H7 (cell line): Measurements from ENCODE around the gene KRTAP4-9. TPM values are rescaled to one million over a fixed set of nuclear protein-coding genes. Genes with fewer than 3 reads are reported as not detected.
"Not testable (repeated sequence)": the region's sequence is repeated elsewhere in the genome, so short reads cannot be mapped to it uniquely, and the experiment has no call there.

Experiments used
- DNase-seq: peaks from one replicate; pipeline ENCODE4 v3.0.0; 2012
- H3K27me3 ChIP-seq: 2 replicates; pipeline ENCODE4 v1.6.0; 2011; ENCODE audit warnings: mild to moderate bottlenecking, low read length; ENCODE audit not compliant: control insufficient read depth, insufficient read depth
- H3K36me3 ChIP-seq: replicated peaks from 2 replicates; pipeline ENCODE4 v1.5.1; 2011; ENCODE audit warnings: low read length; ENCODE audit not compliant: control insufficient read depth, insufficient read depth
- H3K4me3 ChIP-seq: 2 replicates; pipeline ENCODE4 v1.5.1; 2011; ENCODE audit warnings: low read depth, mild to moderate bottlenecking, control low read depth, low read length, moderate library complexity; ENCODE audit not compliant: insufficient read depth
- total RNA-seq: library from RNA; depleted of rRNA; stranded (reverse); fragments of >200 nt; shearing (Covaris generic); gene quantifications from 2 replicates; pipeline ENCODE4 v1.2.3, GENCODE V29; 2014

KRTAP4-9 gene
- total RNA-seq, 1 experiment from 2014 or later, result not detected

DNA sequence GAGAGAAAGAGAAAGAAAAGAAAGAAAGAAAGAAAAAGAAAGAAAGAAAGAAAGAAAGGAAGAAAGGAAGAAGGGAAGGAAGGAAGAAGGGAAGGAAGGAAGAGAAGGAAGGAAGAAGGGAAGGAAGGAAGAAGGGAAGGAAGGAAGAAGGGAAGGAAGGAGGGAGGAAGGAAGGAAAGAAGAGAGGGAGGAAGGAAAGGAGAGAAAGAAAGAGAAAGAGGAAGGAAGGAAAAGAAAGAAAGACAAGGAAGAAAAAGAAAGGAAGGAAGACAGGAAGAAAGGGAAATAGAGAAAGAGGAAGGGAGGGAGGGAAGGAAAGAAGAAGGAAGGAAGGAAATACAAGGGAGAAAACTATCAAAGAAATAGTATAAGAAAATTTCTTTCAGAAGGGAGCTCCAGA lies 28.4 kb upstream of the KRTAP4-9 start:
- no peak for DNase-seq
- no peaks in the 10 kb centered on the region for H3K27me3 ChIP-seq
- H3K4me3 ChIP-seq, result no peak overlapping the region
- no peaks in the 10 kb centered on the region for H3K36me3 ChIP-seq

GRCh38 chr17:41082626-41083025 lies 22.6 kb upstream of the KRTAP4-9 start:
- H3K36me3 ChIP-seq, result no peaks in the 10 kb centered on the region
- H3K27me3 ChIP-seq, result no peaks in the 10 kb centered on the region
- no peak for DNase-seq
- no peak overlapping the region for H3K4me3 ChIP-seq

GRCh38 chr17:41083427-41083826 lies 21.8 kb upstream of the KRTAP4-9 start:
- not testable (repeated sequence) for H3K27me3 ChIP-seq, H3K4me3 ChIP-seq, DNase-seq, H3K36me3 ChIP-seq

DNA sequence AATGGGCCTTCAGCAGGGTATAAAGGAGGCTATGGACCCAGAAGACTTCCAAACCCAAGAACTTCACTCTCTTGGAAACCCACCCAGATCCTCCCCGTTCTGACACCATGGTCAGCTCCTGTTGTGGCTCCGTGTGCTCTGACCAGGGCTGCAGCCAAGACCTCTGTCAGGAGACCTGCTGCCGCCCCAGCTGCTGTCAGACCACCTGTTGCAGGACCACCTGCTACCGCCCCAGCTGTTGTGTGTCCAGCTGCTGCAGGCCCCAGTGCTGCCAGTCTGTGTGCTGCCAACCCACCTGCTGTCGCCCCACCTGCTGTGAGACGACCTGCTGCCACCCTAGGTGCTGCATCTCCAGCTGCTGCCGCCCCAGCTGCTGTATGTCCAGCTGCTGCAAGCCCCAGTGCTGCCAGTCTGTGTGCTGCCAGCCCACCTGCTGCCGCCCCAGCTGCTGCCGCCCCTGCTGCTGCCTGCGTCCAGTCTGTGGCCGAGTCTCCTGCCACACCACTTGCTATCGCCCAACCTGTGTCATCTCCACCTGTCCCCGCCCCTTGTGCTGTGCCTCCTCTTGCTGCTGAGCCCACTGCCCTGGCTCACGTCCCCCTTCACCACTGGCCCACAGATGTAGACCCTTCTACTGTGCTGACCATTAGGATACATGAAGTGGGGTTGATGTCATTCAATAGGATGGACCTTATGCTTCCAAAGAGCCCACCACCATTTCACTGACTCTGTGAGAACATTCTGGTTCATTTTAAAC lies 20.9 kb upstream of the KRTAP4-9 start, which contains the start of gene KRTAP4-7:
Gene KRTAP4-7, plus strand, starts transcription at position 51 of the 757 bp plus-strand sequence. Its CDS starts 57 bp downstream, at position 108.
- not testable (repeated sequence) for H3K4me3 ChIP-seq, H3K27me3 ChIP-seq, DNase-seq, H3K36me3 ChIP-seq

DNA sequence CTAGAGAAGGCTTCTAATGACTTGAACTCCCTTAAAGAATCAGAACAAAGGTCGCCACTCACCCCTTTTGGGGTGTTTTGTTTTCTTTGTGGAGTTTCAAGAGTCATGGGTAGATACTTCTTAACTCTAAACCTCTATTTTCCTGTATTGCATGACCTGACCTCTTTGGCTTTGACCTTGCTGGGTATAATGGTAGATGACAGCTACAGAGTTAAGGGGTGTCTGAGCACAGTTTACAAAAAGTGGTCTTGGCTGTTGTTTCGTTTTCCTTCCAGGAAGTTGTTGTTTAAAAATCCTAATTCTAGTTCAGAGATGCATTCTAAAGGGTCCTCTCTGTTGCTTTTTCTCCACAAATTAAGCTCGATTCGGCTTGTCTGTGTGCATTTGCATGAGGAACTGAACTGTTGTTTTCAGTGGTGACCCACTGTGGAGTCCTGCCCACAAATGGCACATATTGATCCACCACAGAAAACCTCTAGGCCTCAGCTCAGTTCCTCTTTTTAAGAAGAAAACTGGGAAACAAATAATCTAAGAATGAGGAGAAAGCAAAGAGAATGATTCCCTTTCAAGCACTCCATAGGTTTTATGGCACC lies 16.3 kb upstream of the KRTAP4-9 start:
- not testable (repeated sequence) for H3K27me3 ChIP-seq, DNase-seq, H3K4me3 ChIP-seq, H3K36me3 ChIP-seq

GRCh38 chr17:41096055-41096454 lies 9.1 kb upstream of the KRTAP4-9 start:
- no peak for DNase-seq
- Histone ChIP-seq H3K4me3 (no peak overlapping the region), H3K36me3 (no peaks in the 10 kb centered on the region), H3K27me3 (no peaks in the 10 kb centered on the region)

DNA sequence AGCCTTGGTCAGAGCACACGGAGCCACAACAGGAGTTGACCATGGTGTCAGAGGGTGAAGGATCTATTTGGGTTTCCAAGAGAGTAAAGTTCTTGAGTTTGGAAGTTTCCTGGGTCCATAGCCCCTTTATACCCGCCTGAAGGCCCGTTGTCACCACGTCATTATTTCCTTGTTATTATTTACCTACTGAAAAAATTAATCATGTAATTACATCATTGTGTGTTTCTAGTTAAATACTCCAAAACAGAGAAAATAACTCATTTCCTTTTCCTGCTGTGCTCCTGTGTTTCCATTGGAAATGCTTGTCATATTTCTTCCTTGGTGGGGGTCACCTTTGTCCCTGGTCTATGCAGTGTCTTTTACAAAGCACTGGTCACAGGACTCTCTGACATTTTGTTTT lies 7.1 kb upstream of the KRTAP4-9 start, which contains the start of gene KRTAP4-8:
Gene KRTAP4-8, minus strand, starts transcription at position 101 of the 400 bp plus-strand sequence. Its CDS starts 58 bp downstream, at position 43.
- no peak for DNase-seq
- no peaks in the 10 kb centered on the region for H3K36me3 ChIP-seq
- H3K27me3 ChIP-seq, result no peaks in the 10 kb centered on the region
- no peak within 1 kb of the TSS for H3K4me3 ChIP-seq

DNA sequence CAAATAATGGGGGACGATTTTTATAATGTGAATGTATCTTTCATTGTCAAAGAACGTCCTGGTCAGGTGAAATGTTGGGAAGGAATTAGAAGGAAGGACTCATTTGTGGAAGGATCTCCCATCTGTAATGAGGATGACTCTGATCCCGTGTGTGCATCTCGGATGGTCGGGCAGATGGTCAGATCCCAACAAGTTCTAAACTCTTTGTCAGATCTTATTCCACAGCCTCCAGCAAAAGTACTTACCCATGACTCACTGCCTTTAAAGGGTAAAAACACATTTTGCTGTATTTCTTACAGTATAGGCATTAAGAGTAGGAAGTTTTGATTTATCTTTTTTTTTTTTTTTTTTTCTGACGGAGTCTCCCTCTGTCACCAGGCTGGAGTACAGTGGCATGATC lies 6.7 kb upstream of the KRTAP4-9 start:
- Histone ChIP-seq H3K4me3 (no peak overlapping the region), H3K36me3 (no peaks in the 10 kb centered on the region), H3K27me3 (no peaks in the 10 kb centered on the region)
- no peak for DNase-seq

DNA sequence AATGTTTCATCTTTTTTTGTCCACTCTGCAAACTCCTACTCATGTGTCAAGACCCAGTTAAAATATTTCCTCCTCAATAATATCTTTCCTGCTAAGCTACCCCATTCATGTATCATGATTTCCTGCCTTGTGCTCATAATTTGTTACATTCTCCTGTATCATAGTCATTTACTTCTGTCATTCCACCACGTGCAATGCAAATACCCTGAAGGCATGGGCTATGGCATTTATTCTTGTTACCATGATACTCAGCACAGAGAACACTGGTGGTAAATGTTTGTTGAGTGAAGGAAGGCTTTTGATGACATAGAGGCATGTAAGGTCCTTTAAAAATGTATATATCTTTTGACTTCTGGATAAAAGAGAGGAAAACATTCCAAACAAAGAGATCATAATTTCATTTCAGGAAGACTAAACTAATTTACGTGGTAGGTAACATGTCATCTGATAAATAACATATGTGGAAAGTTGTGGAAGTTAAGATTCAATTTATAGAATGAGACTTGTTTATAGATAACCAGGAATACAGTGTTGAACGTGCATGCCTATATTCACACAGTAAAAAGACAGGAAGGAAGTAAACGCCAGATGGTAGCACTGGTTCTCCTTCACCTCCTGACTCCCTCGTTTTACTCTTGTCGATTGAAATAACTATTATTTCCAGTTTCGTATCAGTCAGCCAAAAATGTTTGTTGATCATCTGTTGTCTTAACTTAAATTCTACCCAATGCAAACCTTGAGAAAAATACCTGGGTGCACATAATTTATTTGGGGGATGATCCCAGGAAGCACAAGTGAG lies 5.3 kb upstream of the KRTAP4-9 start:
- not testable (repeated sequence) for H3K27me3 ChIP-seq, H3K36me3 ChIP-seq, DNase-seq, H3K4me3 ChIP-seq

- H3K36me3 ChIP-seq, result no peaks in the 10 kb centered on the region
Observed at GRCh38 chr17:41101586-41102259, 3.5 kb upstream of the KRTAP4-9 start, which contains the start of gene KRTAP4-16. Gene KRTAP4-16, minus strand, starts transcription at chr17:41102209. Its CDS starts 0 bp downstream, at chr17:41102209.

GRCh38 chr17:41103896-41104295 lies 1.3 kb upstream of the KRTAP4-9 start:
- H3K36me3 ChIP-seq, result no peaks in the 10 kb centered on the region

More at GRCh38 chr17:41101586-41102259, 3.5 kb upstream of the KRTAP4-9 start, which contains the start of gene KRTAP4-16:
- Histone ChIP-seq H3K27me3 (no peaks in the 10 kb centered on the region), H3K4me3 (no peak within 1 kb of the TSS)
- peak; percentile 38 for DNase-seq

DNA sequence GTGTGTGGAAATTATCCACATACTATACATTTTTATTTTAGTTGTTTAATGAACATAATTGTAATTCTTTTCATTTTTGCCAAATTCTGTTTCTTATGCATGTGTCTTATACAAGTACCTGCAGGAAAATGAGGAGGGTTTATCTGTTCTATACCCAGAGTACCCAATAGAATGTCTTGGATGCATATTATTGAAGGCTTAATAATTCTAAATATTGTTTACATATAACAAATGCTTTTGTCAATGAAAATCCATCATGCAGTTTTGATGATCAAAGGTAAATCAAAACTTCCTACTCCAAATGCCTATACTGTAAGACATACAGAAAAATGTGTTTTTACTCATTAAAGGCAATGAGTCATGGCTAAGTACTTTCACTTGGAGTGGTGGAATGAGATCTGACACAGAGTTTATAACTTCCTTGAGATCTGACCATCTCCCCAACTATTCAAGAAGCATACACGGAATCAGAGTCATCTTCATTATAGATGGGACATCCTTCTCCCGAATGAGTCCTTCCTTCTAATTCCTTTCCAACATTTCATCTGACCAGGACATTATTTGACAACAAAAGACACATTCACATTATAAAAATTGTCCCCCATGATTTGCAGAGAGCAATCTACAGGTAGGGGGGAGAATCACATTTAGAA lies 677 bp upstream of the KRTAP4-9 start:
- H3K4me3 ChIP-seq, H3K27me3 ChIP-seq, DNase-seq, H3K36me3 ChIP-seq: not testable (repeated sequence)

More at GRCh38 chr17:41103896-41104295, 1.3 kb upstream of the KRTAP4-9 start:
- H3K4me3 ChIP-seq, result no peak overlapping the region
- no peak for DNase-seq
- H3K27me3 ChIP-seq, result no peaks in the 10 kb centered on the region

DNA sequence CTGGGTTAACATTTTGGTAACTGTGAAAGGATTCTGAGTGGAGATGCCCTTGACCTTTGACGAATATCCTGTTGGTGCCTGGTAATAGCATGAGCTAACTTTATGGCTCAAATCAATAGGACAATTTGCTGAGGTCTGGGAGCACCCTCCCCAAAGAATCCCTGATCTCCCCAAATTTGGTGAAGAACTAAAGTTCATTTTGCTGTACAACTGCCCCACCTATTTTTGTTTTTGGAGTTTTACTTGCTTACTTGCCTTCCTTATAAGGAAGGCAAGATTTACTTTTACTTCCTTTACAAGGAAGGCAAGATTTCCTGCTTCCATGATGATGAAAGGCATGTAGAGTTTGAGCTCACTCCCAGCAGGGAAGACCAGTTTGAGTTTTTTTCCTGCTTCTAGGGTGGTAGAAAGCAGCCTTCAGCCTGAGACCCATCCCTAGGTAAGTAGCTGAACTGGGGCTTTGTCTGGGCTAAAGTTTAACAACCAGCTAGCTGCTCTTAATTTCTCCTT lies 2.8 kb downstream of the KRTAP4-9 start:
- H3K27me3 ChIP-seq, result no peaks in the 10 kb centered on the region
- H3K4me3 ChIP-seq, result no peak overlapping the region
- no peak for DNase-seq
- no peaks in the 10 kb centered on the region for H3K36me3 ChIP-seq
